Fibroblast of the aortic adventitia (primary cell): ENCODE results near the gene MRGPRE. TPM values are rescaled to one million over a fixed set of nuclear protein-coding genes. Genes with fewer than 3 reads are reported as not detected.

Source experiments
- DNase-seq: peaks from one replicate; pipeline ENCODE4 v3.0.0-alpha.2; 2010; ENCODE audit warnings: low read depth
- H3K4me3 ChIP-seq: 2 replicates; pipeline ENCODE4 v1.5.1; 2011; ENCODE audit warnings: low read depth, mild to moderate bottlenecking, control low read depth, low read length, moderate library complexity
- CTCF ChIP-seq: IDR thresholded peaks from 2 replicates; pipeline ENCODE4 v1.5.1; 2011; ENCODE audit warnings: mild to moderate bottlenecking, low read length, control low read depth, inconsistent platforms; ENCODE audit not compliant: insufficient read depth
- total RNA-seq: library from RNA; depleted of rRNA; stranded (reverse); fragments of >200 nt; gene quantifications from 2 replicates; pipeline ENCODE4 v1.2.3, GENCODE V29; 2012; ENCODE audit warnings: low replicate concordance

Gene MRGPRE
- total RNA-seq, 1 donor = not detected

GRCh38 chr11:3180869-3181268, 51.3 kb downstream of the MRGPRE start:
- H3K4me3 ChIP-seq = no peak overlapping the region
- DNase-seq = no peak
- TF ChIP-seq CTCF = no peak

- no peak overlapping the region for H3K4me3 ChIP-seq
- TF ChIP-seq CTCF = no peak
- peak; percentile 33 for DNase-seq
Measured at GRCh38 chr11:3178349-3178748, 53.9 kb downstream of the MRGPRE start.

GRCh38 chr11:3177931-3178330, 54.3 kb downstream of the MRGPRE start:
- no peak overlapping the region for H3K4me3 ChIP-seq
- no peak for DNase-seq
- no peak for TF ChIP-seq CTCF

Other genes with a start within 250 kb of the MRGPRE start
- gene NAP1L4, start 240.1 kb downstream of the MRGPRE start, total RNA-seq = 99.6 and 111 TPM in 2 replicates
- gene CARS1, start 175.0 kb downstream of the MRGPRE start, total RNA-seq = 51.6 and 95.8 TPM in 2 replicates
- 17.3 and 24.8 TPM in 2 replicates for gene OSBPL5, start 67.1 kb downstream of the MRGPRE start, total RNA-seq
- gene MRGPRG, start 13.6 kb downstream of the MRGPRE start, total RNA-seq = not detected in 2 replicates
- gene ZNF195, start 146.7 kb upstream of the MRGPRE start, total RNA-seq = 11.4 and 18.1 TPM in 2 replicates